Parathyroid adenoma (tissue), 2 donors: Measurements from ENCODE around the gene BDH1.

ENCODE experiments used
- H2AFZ ChIP-seq: fragments of 300-600 bp; sonication (generic); one replicate; pipeline ENCODE4 v1.7.0; 2017; ENCODE audit warnings: antibody characterized with exemption, mild to moderate bottlenecking
- H3K27ac ChIP-seq: fragments of 300-600 bp; sonication (generic); one replicate; pipeline ENCODE4 v1.7.0; 2017
- H3K27me3 ChIP-seq: fragments of 300-600 bp; sonication (generic); one replicate; pipeline ENCODE4 v1.7.0; 2017; ENCODE audit warnings: low read length; ENCODE audit not compliant: control insufficient read depth, insufficient read depth
- H3K36me3 ChIP-seq: fragments of 300-600 bp; sonication (generic); one replicate; pipeline ENCODE4 v1.7.0; 2017; ENCODE audit warnings: low read length; ENCODE audit not compliant: control insufficient read depth, insufficient read depth
- H3K4me1 ChIP-seq: fragments of 300-600 bp; sonication (generic); one replicate; pipeline ENCODE4 v1.7.0; 2017; ENCODE audit warnings: control low read depth
- H3K4me2 ChIP-seq: fragments of 300-600 bp; sonication (generic); one replicate; pipeline ENCODE4 v1.7.0; 2017; ENCODE audit warnings: low read length
- H3K4me3 ChIP-seq: fragments of 300-600 bp; sonication (generic); one replicate; pipeline ENCODE4 v1.7.0; 2017; ENCODE audit warnings: low read depth, low read length
- H3K79me2 ChIP-seq: fragments of 300-600 bp; sonication (generic); one replicate; pipeline ENCODE4 v1.7.0; 2017; ENCODE audit warnings: control low read depth
- H3K9ac ChIP-seq: fragments of 300-600 bp; sonication (generic); one replicate; pipeline ENCODE4 v1.7.0; 2017; ENCODE audit warnings: mild to moderate bottlenecking
- H3K9me3 ChIP-seq: fragments of 300-600 bp; sonication (generic); one replicate; pipeline ENCODE4 v1.7.0; 2017; ENCODE audit warnings: low read length; ENCODE audit not compliant: control insufficient read depth
- CTCF ChIP-seq: fragments of 300-600 bp; sonication (generic); IDR thresholded peaks from one replicate; pipeline ENCODE4 v1.7.0; 2017; ENCODE audit warnings: antibody characterized with exemption, mild to moderate bottlenecking
- donor health status: primary hyperparathyroidism.

BDH1 gene

GRCh38 chr3:197487911-197488391 lies 67.8 kb downstream of the BDH1 start:
- no peak overlapping the region for H3K9ac ChIP-seq
- no peaks in the 10 kb centered on the region for H3K27me3 ChIP-seq
- no peak overlapping the region for H3K4me3 ChIP-seq
- H3K79me2 ChIP-seq = no peaks in the 10 kb centered on the region
- H3K4me2 ChIP-seq = no peak overlapping the region
- H3K36me3 ChIP-seq = no peaks in the 10 kb centered on the region
- no peaks in the 10 kb centered on the region for H3K9me3 ChIP-seq
- no peak for TF ChIP-seq CTCF
- H3K27ac ChIP-seq = no peak overlapping the region
- H3K4me1 ChIP-seq = no peaks in the 10 kb centered on the region
- no peak overlapping the region for H2AFZ ChIP-seq

DNA sequence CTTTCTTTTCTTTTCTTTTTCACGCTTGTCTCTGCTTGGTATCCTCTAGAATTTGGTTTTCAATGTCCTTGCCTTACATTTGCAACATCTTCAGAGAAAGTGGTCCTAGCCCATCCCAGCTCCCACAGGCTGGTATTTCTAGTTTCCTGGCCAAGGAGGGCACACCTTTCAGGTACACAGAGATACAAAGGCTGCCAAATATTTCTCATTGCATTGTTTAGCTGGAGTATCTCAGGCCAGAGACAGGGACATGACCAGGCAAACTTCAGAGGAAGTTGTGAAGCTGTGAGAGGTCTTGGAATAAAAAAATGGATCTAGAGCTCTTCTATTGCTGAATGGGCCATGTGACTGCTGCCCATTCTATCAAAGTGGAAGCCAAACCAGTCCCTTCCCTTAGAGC lies 68.9 kb downstream of the BDH1 start:
- Histone ChIP-seq H3K4me2 (no peak overlapping the region), H3K9me3 (no peaks in the 10 kb centered on the region), H3K4me1 (no peaks in the 10 kb centered on the region), H3K4me3 (no peak overlapping the region), H3K9ac (no peak overlapping the region), H3K27ac (no peak overlapping the region), H3K79me2 (no peaks in the 10 kb centered on the region), H3K27me3 (no peaks in the 10 kb centered on the region), H2AFZ (no peak overlapping the region), H3K36me3 (no peaks in the 10 kb centered on the region)
- no peak for TF ChIP-seq CTCF

DNA sequence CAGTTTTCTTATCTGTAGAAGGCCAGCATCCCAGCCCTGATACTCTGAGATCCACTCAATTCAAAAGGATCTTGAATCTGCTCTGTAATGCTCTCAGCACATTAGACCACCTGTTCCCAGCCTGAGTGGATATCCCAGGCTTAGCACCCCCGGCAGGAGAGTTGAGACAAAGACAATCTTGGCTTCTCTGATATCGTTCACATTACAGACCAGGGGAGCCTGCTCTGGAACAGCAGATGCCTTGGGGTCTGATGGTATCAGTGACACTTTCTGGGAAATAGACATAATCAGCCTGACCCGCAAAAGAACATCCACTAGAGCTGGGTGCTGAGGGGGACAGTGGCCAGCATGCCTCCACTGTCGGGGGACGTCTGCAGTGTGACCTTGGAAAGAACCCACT lies 70.6 kb downstream of the BDH1 start:
- Histone ChIP-seq H3K4me3 (no peak overlapping the region), H3K9me3 (no peaks in the 10 kb centered on the region), H3K79me2 (no peaks in the 10 kb centered on the region), H3K9ac (no peak overlapping the region), H3K27me3 (no peaks in the 10 kb centered on the region), H3K27ac (no peak overlapping the region), H3K4me1 (no peaks in the 10 kb centered on the region), H3K36me3 (no peaks in the 10 kb centered on the region), H2AFZ (no peak overlapping the region), H3K4me2 (no peak overlapping the region)
- TF ChIP-seq CTCF = no peak

GRCh38 chr3:197484204-197484901 lies 71.4 kb downstream of the BDH1 start:
- Histone ChIP-seq H3K4me2 (no peak overlapping the region), H3K9me3 (no peaks in the 10 kb centered on the region), H3K79me2 (no peaks in the 10 kb centered on the region), H3K4me1 (no peaks in the 10 kb centered on the region), H3K27me3 (no peaks in the 10 kb centered on the region), H3K9ac (no peak overlapping the region), H3K27ac (no peak overlapping the region), H3K4me3 (no peak overlapping the region), H2AFZ (no peak overlapping the region), H3K36me3 (no peaks in the 10 kb centered on the region)
- no peak for TF ChIP-seq CTCF

DNA sequence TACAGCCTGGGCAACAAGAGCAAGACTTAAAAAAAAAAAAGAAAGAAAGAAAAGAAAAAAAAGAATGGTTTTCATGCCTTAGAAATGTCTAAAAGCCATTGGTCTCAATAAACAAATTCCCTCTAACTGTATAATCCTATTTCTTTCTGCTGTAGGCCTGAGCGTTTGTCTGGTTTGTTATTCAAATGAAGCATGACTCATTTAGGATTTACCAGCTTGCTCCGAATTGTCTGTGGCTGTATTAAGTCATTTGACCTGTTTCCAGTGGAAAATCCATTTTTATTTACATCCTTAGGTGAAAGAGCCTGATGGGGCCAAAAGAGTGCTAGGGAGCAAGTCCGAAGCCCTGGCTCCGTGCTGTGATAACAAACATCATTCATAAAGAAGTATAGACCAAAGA lies 73.8 kb downstream of the BDH1 start:
- Histone ChIP-seq H3K4me3 (no peak overlapping the region), H3K27ac (no peak overlapping the region), H3K9me3 (no peaks in the 10 kb centered on the region), H3K9ac (no peak overlapping the region), H3K4me2 (no peak overlapping the region), H3K27me3 (no peaks in the 10 kb centered on the region), H3K36me3 (no peaks in the 10 kb centered on the region), H2AFZ (no peak overlapping the region), H3K4me1 (no peaks in the 10 kb centered on the region), H3K79me2 (no peaks in the 10 kb centered on the region)
- no peak for TF ChIP-seq CTCF
